Measurements from ENCODE around the gene MSI2. TPM values are rescaled to one million over a fixed set of nuclear protein-coding genes. Genes with fewer than 3 reads are reported as not detected.

Gene MSI2
- polyA plus RNA-seq, 1 of the 3 experiments (the other 2 are of a cell fraction): 24.1 TPM

DNA sequence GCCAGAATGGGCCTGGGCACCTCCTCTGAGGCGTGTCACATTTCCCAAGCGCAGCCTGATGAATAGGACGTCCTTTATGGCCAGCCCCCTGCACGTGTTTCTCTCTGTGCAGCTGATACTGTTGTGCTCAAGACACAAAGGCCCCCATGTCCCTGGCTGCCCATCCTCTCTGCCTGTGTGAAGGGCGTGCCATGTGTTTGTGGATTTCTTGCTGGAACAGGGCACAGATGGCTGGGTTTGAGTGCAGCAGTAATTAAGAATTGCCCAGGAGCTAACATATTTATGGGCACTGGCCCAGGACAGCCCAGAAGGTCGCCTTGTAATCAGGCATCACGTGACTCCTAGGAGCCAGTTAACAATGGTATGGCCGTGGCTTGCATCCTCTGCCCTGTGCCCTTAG, 307.6 kb downstream of the MSI2 start (continued):
- TF ChIP-seq FOXJ3 (CRISPR knock-in tag; IDR thresholded peaks at IDR 0.05) (peak; percentile 95), FOXM1 (IDR thresholded peaks at IDR 0.05; ENCODE audit: low read depth) (no peak), EP300 (IDR thresholded peaks at IDR 0.05; ENCODE audit: borderline replicate concordance in 1 of 2, low read depth in 1 of 2, low read length in 1 of 2) (peak in 1 of 2 experiments; percentile 96; a peak in 2 of 4 replicates), NRF1 (IDR thresholded peaks at IDR 0.05; ENCODE audit: low read depth, low read length) (no peak), YY1 (IDR thresholded peaks at IDR 0.05; ENCODE audit: low read depth) (no peak), POLR2AphosphoS5 (IDR thresholded peaks at IDR 0.05; ENCODE audit: low read depth, low read length) (no peak), TAF1 (IDR thresholded peaks at IDR 0.05; ENCODE audit: borderline replicate concordance, low read depth, low read length) (no peak), SIN3A (IDR thresholded peaks at IDR 0.05; ENCODE audit: borderline replicate concordance, low read depth, low read length) (no peak), RAD21 (IDR thresholded peaks at IDR 0.05; ENCODE audit: low read length) (peak; percentile 51), ELF1 (IDR thresholded peaks at IDR 0.05) (no peak), RCOR1 (IDR thresholded peaks at IDR 0.05; ENCODE audit: low read length) (peak; percentile 94)
- TF ChIP-seq, protein P1, sequence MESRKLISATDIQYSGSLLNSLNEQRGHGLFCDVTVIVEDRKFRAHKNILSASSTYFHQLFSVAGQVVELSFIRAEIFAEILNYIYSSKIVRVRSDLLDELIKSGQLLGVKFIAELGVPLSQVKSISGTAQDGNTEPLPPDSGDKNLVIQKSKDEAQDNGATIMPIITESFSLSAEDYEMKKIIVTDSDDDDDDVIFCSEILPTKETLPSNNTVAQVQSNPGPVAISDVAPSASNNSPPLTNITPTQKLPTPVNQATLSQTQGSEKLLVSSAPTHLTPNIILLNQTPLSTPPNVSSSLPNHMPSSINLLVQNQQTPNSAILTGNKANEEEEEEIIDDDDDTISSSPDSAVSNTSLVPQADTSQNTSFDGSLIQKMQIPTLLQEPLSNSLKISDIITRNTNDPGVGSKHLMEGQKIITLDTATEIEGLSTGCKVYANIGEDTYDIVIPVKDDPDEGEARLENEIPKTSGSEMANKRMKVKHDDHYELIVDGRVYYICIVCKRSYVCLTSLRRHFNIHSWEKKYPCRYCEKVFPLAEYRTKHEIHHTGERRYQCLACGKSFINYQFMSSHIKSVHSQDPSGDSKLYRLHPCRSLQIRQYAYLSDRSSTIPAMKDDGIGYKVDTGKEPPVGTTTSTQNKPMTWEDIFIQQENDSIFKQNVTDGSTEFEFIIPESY (IDR thresholded peaks at IDR 0.05; ENCODE audit: borderline replicate concordance, low read depth): no peak
- TF ChIP-seq, protein P2, sequence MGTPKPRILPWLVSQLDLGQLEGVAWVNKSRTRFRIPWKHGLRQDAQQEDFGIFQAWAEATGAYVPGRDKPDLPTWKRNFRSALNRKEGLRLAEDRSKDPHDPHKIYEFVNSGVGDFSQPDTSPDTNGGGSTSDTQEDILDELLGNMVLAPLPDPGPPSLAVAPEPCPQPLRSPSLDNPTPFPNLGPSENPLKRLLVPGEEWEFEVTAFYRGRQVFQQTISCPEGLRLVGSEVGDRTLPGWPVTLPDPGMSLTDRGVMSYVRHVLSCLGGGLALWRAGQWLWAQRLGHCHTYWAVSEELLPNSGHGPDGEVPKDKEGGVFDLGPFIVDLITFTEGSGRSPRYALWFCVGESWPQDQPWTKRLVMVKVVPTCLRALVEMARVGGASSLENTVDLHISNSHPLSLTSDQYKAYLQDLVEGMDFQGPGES (IDR thresholded peaks at IDR 0.05; ENCODE audit: low read depth, low read length): no peak
- TF ChIP-seq, protein P3, sequence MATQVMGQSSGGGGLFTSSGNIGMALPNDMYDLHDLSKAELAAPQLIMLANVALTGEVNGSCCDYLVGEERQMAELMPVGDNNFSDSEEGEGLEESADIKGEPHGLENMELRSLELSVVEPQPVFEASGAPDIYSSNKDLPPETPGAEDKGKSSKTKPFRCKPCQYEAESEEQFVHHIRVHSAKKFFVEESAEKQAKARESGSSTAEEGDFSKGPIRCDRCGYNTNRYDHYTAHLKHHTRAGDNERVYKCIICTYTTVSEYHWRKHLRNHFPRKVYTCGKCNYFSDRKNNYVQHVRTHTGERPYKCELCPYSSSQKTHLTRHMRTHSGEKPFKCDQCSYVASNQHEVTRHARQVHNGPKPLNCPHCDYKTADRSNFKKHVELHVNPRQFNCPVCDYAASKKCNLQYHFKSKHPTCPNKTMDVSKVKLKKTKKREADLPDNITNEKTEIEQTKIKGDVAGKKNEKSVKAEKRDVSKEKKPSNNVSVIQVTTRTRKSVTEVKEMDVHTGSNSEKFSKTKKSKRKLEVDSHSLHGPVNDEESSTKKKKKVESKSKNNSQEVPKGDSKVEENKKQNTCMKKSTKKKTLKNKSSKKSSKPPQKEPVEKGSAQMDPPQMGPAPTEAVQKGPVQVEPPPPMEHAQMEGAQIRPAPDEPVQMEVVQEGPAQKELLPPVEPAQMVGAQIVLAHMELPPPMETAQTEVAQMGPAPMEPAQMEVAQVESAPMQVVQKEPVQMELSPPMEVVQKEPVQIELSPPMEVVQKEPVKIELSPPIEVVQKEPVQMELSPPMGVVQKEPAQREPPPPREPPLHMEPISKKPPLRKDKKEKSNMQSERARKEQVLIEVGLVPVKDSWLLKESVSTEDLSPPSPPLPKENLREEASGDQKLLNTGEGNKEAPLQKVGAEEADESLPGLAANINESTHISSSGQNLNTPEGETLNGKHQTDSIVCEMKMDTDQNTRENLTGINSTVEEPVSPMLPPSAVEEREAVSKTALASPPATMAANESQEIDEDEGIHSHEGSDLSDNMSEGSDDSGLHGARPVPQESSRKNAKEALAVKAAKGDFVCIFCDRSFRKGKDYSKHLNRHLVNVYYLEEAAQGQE (IDR thresholded peaks at IDR 0.05; ENCODE audit: low read depth, low read length): no peak
- TF ChIP-seq, protein P4, sequence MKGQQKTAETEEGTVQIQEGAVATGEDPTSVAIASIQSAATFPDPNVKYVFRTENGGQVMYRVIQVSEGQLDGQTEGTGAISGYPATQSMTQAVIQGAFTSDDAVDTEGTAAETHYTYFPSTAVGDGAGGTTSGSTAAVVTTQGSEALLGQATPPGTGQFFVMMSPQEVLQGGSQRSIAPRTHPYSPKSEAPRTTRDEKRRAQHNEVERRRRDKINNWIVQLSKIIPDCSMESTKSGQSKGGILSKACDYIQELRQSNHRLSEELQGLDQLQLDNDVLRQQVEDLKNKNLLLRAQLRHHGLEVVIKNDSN (IDR thresholded peaks at IDR 0.05; ENCODE audit: borderline replicate concordance, low read depth): peak; percentile 66; the same call in 1 of the 2 replicates
- TF ChIP-seq, protein P5, sequence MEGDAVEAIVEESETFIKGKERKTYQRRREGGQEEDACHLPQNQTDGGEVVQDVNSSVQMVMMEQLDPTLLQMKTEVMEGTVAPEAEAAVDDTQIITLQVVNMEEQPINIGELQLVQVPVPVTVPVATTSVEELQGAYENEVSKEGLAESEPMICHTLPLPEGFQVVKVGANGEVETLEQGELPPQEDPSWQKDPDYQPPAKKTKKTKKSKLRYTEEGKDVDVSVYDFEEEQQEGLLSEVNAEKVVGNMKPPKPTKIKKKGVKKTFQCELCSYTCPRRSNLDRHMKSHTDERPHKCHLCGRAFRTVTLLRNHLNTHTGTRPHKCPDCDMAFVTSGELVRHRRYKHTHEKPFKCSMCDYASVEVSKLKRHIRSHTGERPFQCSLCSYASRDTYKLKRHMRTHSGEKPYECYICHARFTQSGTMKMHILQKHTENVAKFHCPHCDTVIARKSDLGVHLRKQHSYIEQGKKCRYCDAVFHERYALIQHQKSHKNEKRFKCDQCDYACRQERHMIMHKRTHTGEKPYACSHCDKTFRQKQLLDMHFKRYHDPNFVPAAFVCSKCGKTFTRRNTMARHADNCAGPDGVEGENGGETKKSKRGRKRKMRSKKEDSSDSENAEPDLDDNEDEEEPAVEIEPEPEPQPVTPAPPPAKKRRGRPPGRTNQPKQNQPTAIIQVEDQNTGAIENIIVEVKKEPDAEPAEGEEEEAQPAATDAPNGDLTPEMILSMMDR (IDR thresholded peaks at IDR 0.05): no peak
